SH-SY5Y (cell line): Measurements from ENCODE around the gene LIFR.

Experiments used
- GATA2 ChIP-seq: IDR thresholded peaks from 2 replicates; pipeline ENCODE4 v1.6.1; 2011; ENCODE audit warnings: mild to moderate bottlenecking, low read depth, low read length
- GATA3 ChIP-seq: IDR thresholded peaks from 2 replicates; pipeline ENCODE4 v1.6.1; 2011; ENCODE audit warnings: low read depth, mild to moderate bottlenecking, low read length, moderate library complexity

GRCh38 chr5:38579105-38579504 lies 22.7 kb upstream of the LIFR start:
- TF ChIP-seq GATA2 (no peak), GATA3 (no peak)
